GM23248 (cell line): ENCODE results near the gene ALDH8A1.

Source experiments
- EZH2 ChIP-seq: fragments of 200-600 bp; sonication (generic); IDR thresholded peaks from 2 replicates; pipeline ENCODE4 v1.6.1; 2018; ENCODE audit warnings: antibody characterized with exemption, mild to moderate bottlenecking; ENCODE audit not compliant: insufficient read depth, poor library complexity, severe bottlenecking
- EZH2phosphoT487 ChIP-seq: fragments of 200-600 bp; sonication (generic); IDR thresholded peaks from 2 replicates; pipeline ENCODE4 v1.6.1; 2018; ENCODE audit warnings: antibody characterized with exemption, moderate library complexity, mild to moderate bottlenecking, low read depth; ENCODE audit not compliant: insufficient read depth

DNA sequence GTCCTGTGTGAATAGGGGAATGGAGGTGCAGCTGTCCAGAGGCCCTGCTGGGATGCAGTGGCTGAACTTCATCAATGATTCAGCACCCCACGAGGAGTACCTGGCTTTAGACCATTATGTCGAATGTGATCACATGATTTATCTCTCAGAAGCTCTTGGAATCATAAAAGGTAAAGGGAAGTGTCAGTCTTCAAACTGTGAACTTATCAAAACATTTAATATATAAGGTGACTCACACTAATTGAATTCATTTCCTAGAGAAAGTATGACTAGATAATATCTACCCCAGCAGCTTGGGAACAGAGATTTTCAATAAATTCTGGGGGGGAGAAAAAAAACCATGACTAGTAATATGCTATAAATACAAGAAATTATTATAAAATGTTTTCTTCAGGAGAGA, 29.5 kb downstream of the ALDH8A1 start:
- no peak for TF ChIP-seq EZH2
- no peak for TF ChIP-seq EZH2phosphoT487
